ENCODE results near the gene FBXL17.

Gene FBXL17

GRCh38 chr5:108124596-108124995, 257.3 kb downstream of the FBXL17 start:
- H3K27me3 Mint-ChIP-seq: no peaks in the 10 kb centered on the region
- H3K4me1 Mint-ChIP-seq (ENCODE audit: low read depth): no peaks in the 10 kb centered on the region
- H3K4me3 Mint-ChIP-seq: no peak overlapping the region
- intact Hi-C loops (cut with micrococcal nuclease): no loop called here
- H3K9me3 Mint-ChIP-seq: no peaks in the 10 kb centered on the region
- H3K36me3 Mint-ChIP-seq (ENCODE audit: low read depth): no peaks in the 10 kb centered on the region
- no peak overlapping the region for H3K27ac Mint-ChIP-seq

GRCh38 chr5:108122702-108123101, 259.2 kb downstream of the FBXL17 start:
- Mint-ChIP-seq H3K27me3 (no peaks in the 10 kb centered on the region), H3K27ac (no peak overlapping the region), H3K4me3 (no peak overlapping the region), H3K36me3 (ENCODE audit: low read depth) (no peaks in the 10 kb centered on the region), H3K4me1 (ENCODE audit: low read depth) (no peaks in the 10 kb centered on the region), H3K9me3 (no peaks in the 10 kb centered on the region)
- intact Hi-C loops (cut with micrococcal nuclease): no loop called here

- H3K36me3 Mint-ChIP-seq (ENCODE audit: low read depth): no peaks in the 10 kb centered on the region
Observed at GRCh38 chr5:108118813-108119514, 262.9 kb downstream of the FBXL17 start.

GRCh38 chr5:108115673-108116072, 266.2 kb downstream of the FBXL17 start:
- Mint-ChIP-seq H3K9me3 (peaks cover 16% of the 10 kb centered on the region), H3K4me3 (no peak overlapping the region), H3K36me3 (ENCODE audit: low read depth) (no peaks in the 10 kb centered on the region), H3K4me1 (ENCODE audit: low read depth) (no peaks in the 10 kb centered on the region), H3K27me3 (no peaks in the 10 kb centered on the region), H3K27ac (no peak overlapping the region)
- intact Hi-C loops (cut with micrococcal nuclease): no loop called here

More at GRCh38 chr5:108118813-108119514, 262.9 kb downstream of the FBXL17 start:
- H3K27me3 Mint-ChIP-seq: no peaks in the 10 kb centered on the region
- intact Hi-C loops (cut with micrococcal nuclease): no loop called here
- H3K9me3 Mint-ChIP-seq: no peaks in the 10 kb centered on the region
- H3K4me1 Mint-ChIP-seq (ENCODE audit: low read depth): no peaks in the 10 kb centered on the region
- no peak overlapping the region for H3K4me3 Mint-ChIP-seq
- no peak overlapping the region for H3K27ac Mint-ChIP-seq

- Mint-ChIP-seq H3K4me1 (ENCODE audit: low read depth) (no peaks in the 10 kb centered on the region), H3K36me3 (ENCODE audit: low read depth) (no peaks in the 10 kb centered on the region), H3K9me3 (peaks cover 16% of the 10 kb centered on the region), H3K4me3 (no peak overlapping the region), H3K27me3 (no peaks in the 10 kb centered on the region), H3K27ac (no peak overlapping the region)
- intact Hi-C loops (cut with micrococcal nuclease): no loop called here
Observed at GRCh38 chr5:108113950-108114349, 267.9 kb downstream of the FBXL17 start.

- Mint-ChIP-seq H3K4me3 (no peak overlapping the region), H3K27ac (no peak overlapping the region), H3K9me3 (peaks cover 16% of the 10 kb centered on the region), H3K36me3 (ENCODE audit: low read depth) (no peaks in the 10 kb centered on the region), H3K27me3 (no peaks in the 10 kb centered on the region), H3K4me1 (ENCODE audit: low read depth) (no peaks in the 10 kb centered on the region)
- intact Hi-C loops (cut with micrococcal nuclease): no loop called here
Observed at GRCh38 chr5:108111736-108112135, 270.2 kb downstream of the FBXL17 start.

- H3K4me1 Mint-ChIP-seq (ENCODE audit: low read depth): no peaks in the 10 kb centered on the region
- no peak overlapping the region for H3K4me3 Mint-ChIP-seq
- no peaks in the 10 kb centered on the region for H3K27me3 Mint-ChIP-seq
- no peak overlapping the region for H3K27ac Mint-ChIP-seq
- intact Hi-C loops (cut with micrococcal nuclease): no loop called here
- H3K36me3 Mint-ChIP-seq (ENCODE audit: low read depth): peaks cover 9% of the 10 kb centered on the region
- peaks cover 16% of the 10 kb centered on the region for H3K9me3 Mint-ChIP-seq
Observed at GRCh38 chr5:108109059-108109458, 272.8 kb downstream of the FBXL17 start.

GRCh38 chr5:108104448-108104847, 277.4 kb downstream of the FBXL17 start:
- H3K27ac Mint-ChIP-seq: no peak overlapping the region
- no peaks in the 10 kb centered on the region for H3K9me3 Mint-ChIP-seq
- no peak overlapping the region for H3K4me3 Mint-ChIP-seq
- intact Hi-C loops (cut with micrococcal nuclease): no loop called here
- H3K36me3 Mint-ChIP-seq (ENCODE audit: low read depth): peaks cover 9% of the 10 kb centered on the region
- H3K27me3 Mint-ChIP-seq: no peaks in the 10 kb centered on the region
- H3K4me1 Mint-ChIP-seq (ENCODE audit: low read depth): no peaks in the 10 kb centered on the region

GRCh38 chr5:108102463-108102862, 279.4 kb downstream of the FBXL17 start:
- H3K9me3 Mint-ChIP-seq: no peaks in the 10 kb centered on the region
- peaks cover 9% of the 10 kb centered on the region for H3K36me3 Mint-ChIP-seq (ENCODE audit: low read depth)
- H3K4me3 Mint-ChIP-seq: no peak overlapping the region
- H3K27ac Mint-ChIP-seq: no peak overlapping the region
- intact Hi-C loops (cut with micrococcal nuclease): no loop called here
- no peaks in the 10 kb centered on the region for H3K4me1 Mint-ChIP-seq (ENCODE audit: low read depth)
- no peaks in the 10 kb centered on the region for H3K27me3 Mint-ChIP-seq

- no peak overlapping the region for H3K27ac Mint-ChIP-seq
- no peaks in the 10 kb centered on the region for H3K4me1 Mint-ChIP-seq (ENCODE audit: low read depth)
- intact Hi-C loops (cut with micrococcal nuclease): no loop called here
- H3K9me3 Mint-ChIP-seq: no peaks in the 10 kb centered on the region
- peaks cover 9% of the 10 kb centered on the region for H3K36me3 Mint-ChIP-seq (ENCODE audit: low read depth)
- no peaks in the 10 kb centered on the region for H3K27me3 Mint-ChIP-seq
- H3K4me3 Mint-ChIP-seq: no peak overlapping the region
Observed at GRCh38 chr5:108101821-108102220, 280.1 kb downstream of the FBXL17 start.

- Mint-ChIP-seq H3K9me3 (no peaks in the 10 kb centered on the region), H3K36me3 (ENCODE audit: low read depth) (peaks cover 9% of the 10 kb centered on the region), H3K27me3 (no peaks in the 10 kb centered on the region), H3K4me1 (ENCODE audit: low read depth) (no peaks in the 10 kb centered on the region), H3K4me3 (no peak overlapping the region), H3K27ac (no peak overlapping the region)
- intact Hi-C loops (cut with micrococcal nuclease): no loop called here
Observed at GRCh38 chr5:108101130-108101529, 280.8 kb downstream of the FBXL17 start.

- no peak overlapping the region for H3K4me3 Mint-ChIP-seq
- H3K36me3 Mint-ChIP-seq (ENCODE audit: low read depth): no peaks in the 10 kb centered on the region
- no peak overlapping the region for H3K27ac Mint-ChIP-seq
- H3K4me1 Mint-ChIP-seq (ENCODE audit: low read depth): no peaks in the 10 kb centered on the region
- intact Hi-C loops (cut with micrococcal nuclease): no loop called here
- H3K27me3 Mint-ChIP-seq: no peaks in the 10 kb centered on the region
- H3K9me3 Mint-ChIP-seq: no peaks in the 10 kb centered on the region
Observed at GRCh38 chr5:108094800-108095199, 287.1 kb downstream of the FBXL17 start.

GRCh38 chr5:108093186-108093585, 288.7 kb downstream of the FBXL17 start:
- no peaks in the 10 kb centered on the region for H3K36me3 Mint-ChIP-seq (ENCODE audit: low read depth)
- H3K27ac Mint-ChIP-seq: no peak overlapping the region
- H3K27me3 Mint-ChIP-seq: no peaks in the 10 kb centered on the region
- intact Hi-C loops (cut with micrococcal nuclease): no loop called here
- no peak overlapping the region for H3K4me3 Mint-ChIP-seq
- no peaks in the 10 kb centered on the region for H3K4me1 Mint-ChIP-seq (ENCODE audit: low read depth)
- no peaks in the 10 kb centered on the region for H3K9me3 Mint-ChIP-seq

- H3K27ac Mint-ChIP-seq: no peak overlapping the region
- intact Hi-C loops (cut with micrococcal nuclease): no loop called here
Observed at GRCh38 chr5:108090946-108091345, 291.0 kb downstream of the FBXL17 start.

GRCh38 chr5:108084105-108084504, 297.8 kb downstream of the FBXL17 start:
- Mint-ChIP-seq H3K9me3 (no peaks in the 10 kb centered on the region), H3K27me3 (no peaks in the 10 kb centered on the region), H3K36me3 (ENCODE audit: low read depth) (no peaks in the 10 kb centered on the region), H3K4me1 (ENCODE audit: low read depth) (no peaks in the 10 kb centered on the region), H3K27ac (no peak overlapping the region), H3K4me3 (no peak overlapping the region)
- intact Hi-C loops (cut with micrococcal nuclease): no loop called here

More at GRCh38 chr5:108090946-108091345, 291.0 kb downstream of the FBXL17 start:
- no peaks in the 10 kb centered on the region for H3K27me3 Mint-ChIP-seq
- H3K9me3 Mint-ChIP-seq: no peaks in the 10 kb centered on the region
- no peaks in the 10 kb centered on the region for H3K4me1 Mint-ChIP-seq (ENCODE audit: low read depth)
- no peak overlapping the region for H3K4me3 Mint-ChIP-seq
- no peaks in the 10 kb centered on the region for H3K36me3 Mint-ChIP-seq (ENCODE audit: low read depth)

Measured in dendritic cell treated with granulocyte-macrophage colony-stimulating factor and Interleukin-4, amounts not matched to agents 40 ng/mL and 50 ng/mL, for 4 days (primary cell).